Measurements from ENCODE around the gene TMEM270.

Gene TMEM270

GRCh38 chr7:73890555-73891147 is 29.7 kb downstream of the TMEM270 start:
- DNase-seq = no peak

DNA sequence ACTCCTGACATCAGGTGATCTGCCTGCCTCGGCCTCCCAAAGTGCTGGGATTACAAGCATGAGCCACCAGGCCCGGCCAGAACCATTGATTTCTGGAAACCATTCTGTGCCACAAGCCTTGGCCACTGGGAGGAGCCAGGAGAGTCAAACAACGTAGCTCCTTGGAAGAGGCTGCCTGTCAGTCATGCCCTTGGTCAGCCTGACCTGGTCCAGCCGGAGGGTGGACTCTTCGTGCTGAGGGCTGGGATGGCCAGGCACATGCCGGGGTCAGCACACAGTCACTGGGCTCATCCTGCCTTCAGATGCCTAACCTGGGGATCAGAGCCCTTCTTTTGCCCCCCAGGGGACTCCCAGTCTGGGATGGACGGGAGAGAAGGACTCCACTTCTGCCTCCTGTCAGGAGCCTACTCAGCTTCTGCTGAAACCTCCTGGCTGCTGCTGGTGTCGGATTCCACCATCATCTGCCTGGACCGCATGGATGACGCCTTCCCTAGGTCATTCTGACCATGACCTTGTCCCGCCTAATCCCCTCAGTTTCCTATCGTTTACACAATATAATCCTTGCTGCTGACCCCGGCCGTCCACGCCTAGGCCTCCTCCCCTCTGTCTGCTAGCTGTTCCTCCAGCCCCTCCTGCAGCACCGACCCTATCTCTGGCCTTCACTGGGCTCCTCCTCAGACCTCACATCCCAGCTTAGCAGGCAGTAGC is 30.4 kb downstream of the TMEM270 start:
- no peak for DNase-seq

DNA sequence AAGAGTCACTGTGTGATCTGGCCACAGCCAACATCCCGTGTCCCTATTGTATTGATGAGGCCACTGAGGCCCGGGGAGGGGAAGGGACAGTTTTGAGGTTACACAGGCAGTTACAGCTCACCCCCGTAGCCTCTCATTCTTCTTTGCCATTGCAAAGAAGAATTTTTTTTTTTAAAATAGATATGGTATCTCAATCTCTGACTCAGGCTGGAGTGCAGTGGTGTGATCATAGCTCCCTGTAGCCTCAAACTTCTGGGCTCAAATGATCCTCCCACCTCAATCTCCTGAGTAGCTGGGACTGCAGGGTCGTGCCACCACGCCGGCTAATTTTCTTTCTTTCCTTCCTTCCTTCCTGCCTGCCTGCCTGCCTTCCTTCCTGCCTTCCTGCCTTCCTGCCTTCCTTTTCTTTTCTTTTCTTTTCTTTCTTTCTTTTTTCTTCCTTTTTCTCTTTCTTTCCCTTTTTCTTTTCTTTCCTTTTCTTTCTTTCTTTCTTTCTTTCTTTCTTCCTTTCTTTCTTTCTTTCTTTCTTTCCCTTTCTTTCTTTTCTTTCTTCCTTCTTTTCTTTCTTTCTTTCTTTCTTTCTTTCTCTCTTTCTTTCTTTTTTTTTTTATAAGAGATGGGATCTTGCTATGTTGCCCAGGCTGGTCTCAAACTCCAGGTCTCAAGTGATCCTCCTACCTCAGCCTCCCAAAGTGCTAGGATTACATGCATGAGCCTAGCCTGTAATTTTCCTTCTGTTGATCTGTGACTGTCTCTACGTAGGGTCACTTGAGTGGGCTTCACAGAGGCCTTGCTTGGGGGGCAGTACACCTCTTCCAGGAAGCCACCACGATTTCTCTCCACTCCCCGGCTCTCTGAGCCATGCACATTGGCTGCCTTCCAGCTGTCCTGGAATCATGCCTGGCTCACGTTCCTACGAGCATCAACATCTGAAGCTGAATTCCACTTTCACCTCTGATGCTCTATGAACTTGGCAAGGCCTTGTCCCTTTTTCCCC is 31.3 kb downstream of the TMEM270 start:
- DNase-seq = no peak

GRCh38 chr7:73893342-73894101 is 32.6 kb downstream of the TMEM270 start:
- no peak for DNase-seq

GRCh38 chr7:73894166-73894565 is 33.2 kb downstream of the TMEM270 start:
- no peak for DNase-seq

DNA sequence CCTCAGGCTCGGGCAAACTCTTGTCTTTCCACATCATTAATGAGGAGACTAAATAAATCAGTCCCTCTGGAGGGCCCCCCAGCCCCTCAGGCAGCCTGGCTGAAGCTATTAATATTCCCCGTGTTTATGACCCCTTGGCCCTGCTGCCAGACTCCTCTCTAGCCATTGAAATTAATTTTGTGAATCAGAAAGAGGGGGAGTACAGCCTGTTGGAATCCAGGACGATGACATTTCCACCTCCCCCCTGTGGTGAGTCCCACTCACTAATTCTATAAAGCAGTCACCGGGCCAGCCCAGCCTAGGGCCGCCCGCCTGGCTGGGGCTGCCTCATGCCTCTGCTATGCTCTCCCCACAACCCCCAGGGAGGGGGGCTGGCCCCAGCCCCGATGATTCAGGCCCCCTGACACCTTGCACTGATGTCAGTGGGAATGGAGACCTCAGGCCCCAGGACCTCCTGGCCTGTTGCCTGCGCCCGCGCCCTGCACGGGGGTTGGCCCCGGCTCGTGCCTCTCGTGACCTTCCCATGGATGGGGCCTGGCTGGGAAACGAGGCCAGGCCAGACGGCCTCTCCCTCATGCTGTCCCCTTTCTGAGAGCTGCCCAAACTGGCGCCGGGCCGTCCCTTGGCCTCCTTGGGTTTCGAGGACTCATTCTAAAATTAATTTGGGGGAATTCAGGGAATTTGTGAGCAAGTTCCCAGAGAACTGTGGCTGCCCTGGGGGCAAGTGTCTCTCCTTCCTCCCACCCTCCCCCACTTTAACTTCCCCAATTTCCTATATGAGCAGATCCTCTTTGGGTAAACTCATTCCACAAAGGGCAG is 34.0 kb downstream of the TMEM270 start:
- DNase-seq = no peak

DNA sequence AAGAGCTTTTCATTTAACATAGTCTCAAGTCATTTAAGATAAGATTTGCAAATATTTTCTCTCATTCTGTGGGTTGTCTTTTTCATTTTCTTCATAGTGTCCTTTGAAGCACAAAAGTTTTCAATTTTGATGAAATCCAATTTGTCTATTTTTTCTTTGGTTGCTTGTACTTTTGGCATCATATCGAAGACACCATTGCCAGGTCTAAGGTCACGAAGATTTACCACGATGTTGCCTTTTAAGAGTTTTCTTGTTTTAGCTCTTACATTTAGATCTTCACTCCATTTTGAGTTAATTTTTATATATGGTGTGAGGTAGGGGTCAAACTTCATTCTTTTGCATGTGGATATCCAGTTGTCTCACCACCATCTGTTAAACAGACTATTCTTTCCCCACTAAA is 34.7 kb downstream of the TMEM270 start:
- DNase-seq = no peak

DNA sequence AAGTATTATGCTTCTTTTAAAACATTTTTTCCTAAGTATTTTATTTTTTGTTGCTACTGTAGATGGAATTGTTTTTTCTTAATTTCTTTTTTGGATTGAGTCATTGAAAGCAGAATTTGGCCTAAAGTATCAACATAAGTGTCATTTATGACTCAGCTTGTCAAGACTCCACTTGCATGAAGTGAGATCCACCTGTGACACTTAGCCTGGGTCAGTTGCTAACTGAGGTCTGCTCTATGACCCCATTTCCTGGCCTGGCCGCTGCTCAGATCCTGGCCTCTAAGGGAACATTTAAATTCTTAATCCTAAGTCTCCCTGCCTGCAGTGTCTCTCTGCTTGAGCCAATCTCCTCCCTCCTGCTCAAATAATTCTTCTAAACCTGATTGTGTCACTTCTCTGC is 35.5 kb downstream of the TMEM270 start:
- no peak for DNase-seq

- no peak for DNase-seq
Measured at GRCh38 chr7:73899731-73900142, 38.8 kb downstream of the TMEM270 start.

DNA sequence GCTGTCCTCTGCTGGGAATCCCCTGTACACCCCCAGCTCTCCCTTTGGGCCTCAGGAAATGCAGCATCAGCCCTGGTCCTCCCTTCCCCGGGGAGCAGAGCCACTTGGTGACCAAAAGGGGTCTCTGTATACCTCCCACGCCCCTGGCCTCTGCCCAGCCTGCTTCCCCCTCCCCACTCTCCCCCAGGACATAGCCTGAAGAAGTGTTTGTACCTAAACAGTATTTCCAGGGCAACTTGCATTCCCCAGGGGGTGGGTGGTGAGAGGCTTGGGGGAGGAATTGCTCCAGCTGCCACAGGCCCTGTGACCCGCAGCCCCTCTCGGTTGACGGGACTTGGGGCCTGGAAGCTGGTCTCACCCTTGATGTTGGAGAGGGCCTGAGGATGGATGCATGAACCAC is 39.3 kb downstream of the TMEM270 start:
- DNase-seq = no peak

DNA sequence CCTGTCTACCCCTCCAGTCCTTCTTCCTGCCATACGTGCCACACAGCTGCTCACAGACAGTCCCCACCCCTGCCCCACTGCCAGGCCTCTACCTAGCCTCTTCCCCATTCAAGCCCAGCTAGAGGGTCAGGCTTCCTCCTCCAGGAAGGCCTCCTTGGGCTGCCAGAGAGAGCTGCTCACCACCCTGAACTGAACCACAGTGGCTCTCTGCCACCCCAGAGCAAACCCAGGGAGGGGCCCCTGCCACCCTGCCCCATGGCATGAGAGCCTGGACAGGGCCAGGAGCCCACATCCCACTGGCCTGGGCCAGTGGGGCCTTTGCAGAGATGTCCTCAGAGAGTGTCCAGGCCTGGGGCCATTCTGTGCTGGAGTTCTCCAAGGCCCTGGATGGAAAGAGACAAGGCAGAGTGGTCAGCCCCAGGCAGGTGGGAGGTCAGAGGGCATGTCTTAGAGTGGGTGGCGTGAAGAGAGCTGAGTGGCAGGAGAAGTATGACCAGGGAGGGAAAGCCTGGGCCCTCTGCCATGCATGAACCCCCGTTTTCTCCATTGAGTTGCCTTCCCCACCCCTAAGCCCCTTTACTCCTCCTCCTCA is 40.4 kb downstream of the TMEM270 start:
- no peak for DNase-seq

DNA sequence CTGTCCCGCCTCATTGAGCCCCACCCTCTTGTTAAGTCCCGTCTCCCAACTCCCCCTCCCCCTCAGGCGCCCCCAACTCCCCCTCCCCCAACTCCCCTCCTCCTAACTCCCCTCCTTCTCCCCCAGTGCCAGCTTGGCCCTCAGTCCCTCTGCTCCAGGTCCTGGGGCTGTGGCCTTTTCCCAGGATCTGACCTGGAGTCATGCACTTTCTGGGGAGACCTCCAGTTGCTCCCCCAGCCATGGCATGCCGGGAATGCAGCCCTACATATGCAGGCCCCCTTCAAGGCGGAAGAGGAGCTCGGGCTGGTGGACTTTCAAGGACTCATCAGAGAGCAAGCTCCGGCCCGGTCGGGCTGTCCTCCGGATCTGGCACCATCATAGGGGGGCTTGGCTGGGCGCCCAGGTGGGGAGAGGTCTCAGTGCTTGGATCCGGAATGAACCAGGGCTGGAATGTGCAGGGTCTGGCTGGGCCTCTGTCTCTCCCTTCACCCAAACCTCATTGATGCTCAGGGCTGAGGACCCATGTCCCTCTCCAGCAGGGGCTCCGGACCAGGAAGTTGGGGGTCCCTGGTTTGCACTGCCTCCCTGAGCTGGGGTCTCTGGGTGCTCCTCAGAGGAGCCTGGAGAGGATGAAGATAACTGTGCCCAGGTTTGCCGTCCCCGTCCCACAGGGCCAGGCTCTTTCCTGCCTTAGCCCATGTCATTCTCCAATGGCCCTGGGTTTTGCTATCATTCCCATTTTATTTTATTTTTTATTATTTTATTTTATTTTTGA is 41.1 kb downstream of the TMEM270 start:
- no peak for DNase-seq

GRCh38 chr7:73903321-73904218 is 42.6 kb downstream of the TMEM270 start:
- no peak for DNase-seq

DNA sequence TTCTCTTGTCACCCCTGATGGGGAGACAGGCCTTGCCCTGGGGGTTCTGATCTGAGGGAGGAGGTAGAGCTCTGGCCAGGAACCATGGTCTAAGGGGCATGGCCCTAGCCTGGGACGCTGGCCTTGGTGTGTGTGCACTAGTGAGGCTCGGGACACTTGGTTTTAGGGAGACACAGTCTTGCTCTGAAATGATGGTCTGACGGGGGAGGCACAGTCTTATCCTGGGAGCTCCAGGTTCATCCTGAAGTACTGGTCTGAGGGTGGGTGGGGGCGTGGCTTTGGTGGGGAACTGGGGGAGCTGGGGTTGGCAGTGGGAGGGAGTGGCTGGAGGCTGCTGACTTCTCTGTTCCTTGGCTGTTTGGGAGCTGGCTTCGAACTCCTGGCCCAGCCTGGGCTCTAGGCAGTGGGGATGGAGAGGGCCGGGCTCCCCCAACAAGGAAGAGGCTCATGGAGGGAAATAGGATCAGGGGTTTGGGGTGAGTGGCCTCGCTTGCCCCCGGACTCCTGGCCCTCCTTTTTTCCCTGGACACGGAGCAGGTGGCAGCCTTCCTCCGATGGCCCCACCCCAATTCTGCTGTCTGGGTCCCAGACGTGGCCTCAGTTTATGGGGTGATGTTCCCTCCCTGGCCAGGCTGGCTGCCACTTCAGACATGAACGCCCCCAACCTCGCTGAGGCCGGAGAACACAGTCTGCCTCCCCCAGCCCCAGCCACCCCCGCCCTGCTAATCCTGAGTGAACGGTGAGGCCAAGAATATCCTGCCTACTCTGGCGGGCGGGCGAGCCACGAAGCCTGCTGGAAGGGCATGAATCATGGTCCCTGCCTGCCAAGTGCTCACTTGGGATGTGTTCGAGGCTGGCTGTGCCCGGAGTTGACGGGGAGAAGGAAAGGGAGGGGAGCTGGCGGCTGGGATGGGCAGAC is 43.5 kb downstream of the TMEM270 start:
- DNase-seq = no peak

GRCh38 chr7:73905360-73905759 is 44.4 kb downstream of the TMEM270 start:
- no peak for DNase-seq

DNA sequence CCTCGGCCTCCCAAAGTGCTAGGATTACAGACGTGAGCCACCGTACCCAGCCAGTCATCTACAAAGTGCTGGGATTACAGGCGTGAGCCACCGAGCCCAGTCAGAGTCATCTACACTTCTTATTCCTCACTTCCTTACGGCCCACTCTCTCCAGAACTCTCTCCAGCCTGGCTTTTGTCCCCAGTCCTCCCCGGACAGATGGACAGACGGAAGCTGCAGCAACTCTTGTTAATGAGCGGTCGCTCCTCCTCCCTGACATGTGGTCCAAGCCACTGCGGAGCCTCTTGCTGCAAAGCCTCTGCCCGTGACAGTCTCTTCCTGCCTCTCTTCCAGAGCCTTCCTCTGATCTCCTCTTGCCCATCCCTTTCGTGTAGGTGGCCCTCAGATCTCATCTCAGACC is 45.9 kb downstream of the TMEM270 start:
- DNase-seq = no peak

GRCh38 chr7:73907554-73908122 is 46.7 kb downstream of the TMEM270 start:
- no peak for DNase-seq

DNA sequence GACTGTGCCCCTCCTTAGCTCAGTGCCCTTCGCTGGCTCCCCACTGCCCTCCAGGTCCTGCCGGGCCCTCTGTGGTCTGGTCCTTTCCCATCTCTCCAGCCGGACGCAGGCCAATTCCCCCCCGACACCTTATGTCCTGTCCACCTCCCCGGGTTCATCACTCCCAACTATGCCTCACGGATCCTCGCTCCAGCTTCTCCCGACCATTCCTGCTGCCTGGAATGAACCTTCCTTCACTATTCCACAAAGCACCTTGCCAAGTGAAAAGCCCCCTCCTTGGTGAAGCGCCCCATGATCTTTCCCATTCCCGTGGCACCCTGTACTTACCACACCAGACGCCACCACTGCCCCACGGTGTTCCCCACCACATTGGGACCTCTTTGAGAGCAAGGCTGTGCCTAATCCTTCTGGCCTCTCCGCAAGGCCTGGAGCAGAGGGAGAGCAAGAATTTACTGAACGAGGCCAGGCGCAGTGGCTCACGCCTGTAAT is 47.2 kb downstream of the TMEM270 start:
- DNase-seq = peak; percentile 25
